GM23338 (cell line): ENCODE data around the gene ARMH1.

Experiments
- CREB1 ChIP-seq: fragments of 250-450 bp; sonication (Bioruptor Pico); IDR thresholded peaks from 2 replicates; pipeline ENCODE4 v1.5.0; 2020; ENCODE audit warnings: low read depth, mild to moderate bottlenecking, moderate library complexity
- EZH2 ChIP-seq: fragments of 200-600 bp; sonication (generic); IDR thresholded peaks from one replicate; pipeline ENCODE4 v1.8.0; 2017; ENCODE audit warnings: antibody characterized with exemption, mild to moderate bottlenecking, low read depth; ENCODE audit not compliant: unreplicated experiment
- EZH2phosphoT487 ChIP-seq: fragments of 200-600 bp; sonication (generic); IDR thresholded peaks from one replicate; pipeline ENCODE4 v1.8.1; 2018; ENCODE audit warnings: antibody characterized with exemption; ENCODE audit not compliant: unreplicated experiment
- POLR2AphosphoS5 ChIP-seq: IDR thresholded peaks from 2 replicates; pipeline ENCODE4 v1.6.1; 2016; ENCODE audit warnings: antibody characterized with exemption, low read depth
- ZNF114 ChIP-seq: fragments of 250-450 bp; sonication (Bioruptor Pico); IDR thresholded peaks from 2 replicates; pipeline ENCODE4 v1.5.0; 2020; ENCODE audit warnings: mild to moderate bottlenecking, moderate library complexity
- ZNF331 ChIP-seq: fragments of 250-450 bp; sonication (Bioruptor Pico); IDR thresholded peaks from 2 replicates; pipeline ENCODE4 v1.5.0; 2020; ENCODE audit warnings: low read depth, mild to moderate bottlenecking, moderate library complexity
- ZNF462 ChIP-seq: fragments of 250-450 bp; sonication (Bioruptor Pico); IDR thresholded peaks from 2 replicates; pipeline ENCODE4 v1.5.0; 2020; ENCODE audit warnings: mild to moderate bottlenecking, moderate library complexity
- TF ChIP-seq, protein P1 (sequence below): IDR thresholded peaks from one replicate; pipeline ENCODE4 v1.6.1; 2018; ENCODE audit warnings: antibody characterized with exemption; ENCODE audit not compliant: unreplicated experiment
- TF ChIP-seq, protein P2 (sequence below), 2 experiments: fragments of 200-600 bp in 1 of 2; sonication (generic) in 1 of 2; conservative IDR thresholded peaks; 2 replicates each; pipeline versions ENCODE4 v1.5.1 to v1.6.1; 2016 to 2017; ENCODE audit warnings: antibody characterized with exemption in 2 of 2, low read depth in 2 of 2, mild to moderate bottlenecking in 2 of 2, moderate library complexity in 1 of 2
- TF ChIP-seq, protein P3 (sequence below): IDR thresholded peaks from 2 replicates; pipeline ENCODE4 v1.6.1; 2016; ENCODE audit warnings: antibody characterized with exemption

DNA sequence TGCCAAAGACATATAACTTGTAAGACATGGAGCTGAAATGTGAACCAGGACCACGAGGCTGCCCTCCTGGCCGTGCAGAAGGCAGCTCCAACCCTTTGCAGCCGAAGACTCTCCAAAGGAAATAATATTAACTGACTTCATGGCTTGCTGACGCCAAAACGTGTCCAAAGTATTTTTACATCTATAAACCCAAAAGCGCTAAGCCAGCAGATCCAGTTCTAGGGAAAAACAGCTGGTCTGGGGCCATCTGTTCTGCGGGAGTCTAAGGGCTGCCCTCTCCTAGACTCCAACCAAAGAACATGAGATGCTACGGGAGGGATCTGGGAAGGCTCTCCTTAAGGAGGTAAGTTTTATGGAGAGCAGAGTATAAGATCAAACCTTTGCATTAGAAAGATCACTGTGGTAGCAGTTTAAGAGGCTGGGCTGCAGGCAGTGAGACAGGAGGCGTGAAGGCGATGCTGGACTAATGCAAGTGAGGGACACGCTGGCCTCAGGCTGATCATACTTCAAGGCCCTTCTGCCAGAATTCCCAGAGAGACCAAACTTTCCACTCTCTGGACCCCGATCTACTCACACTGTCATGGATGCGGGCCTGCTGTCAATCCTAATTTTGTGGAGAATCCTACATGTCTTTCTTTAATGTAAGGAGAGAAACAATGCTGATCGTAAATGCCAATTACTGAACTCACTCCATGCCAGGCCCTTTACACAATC lies 1.4 kb upstream of the ARMH1 start:
- no peak for TF ChIP-seq EZH2
- TF ChIP-seq, protein P1, sequence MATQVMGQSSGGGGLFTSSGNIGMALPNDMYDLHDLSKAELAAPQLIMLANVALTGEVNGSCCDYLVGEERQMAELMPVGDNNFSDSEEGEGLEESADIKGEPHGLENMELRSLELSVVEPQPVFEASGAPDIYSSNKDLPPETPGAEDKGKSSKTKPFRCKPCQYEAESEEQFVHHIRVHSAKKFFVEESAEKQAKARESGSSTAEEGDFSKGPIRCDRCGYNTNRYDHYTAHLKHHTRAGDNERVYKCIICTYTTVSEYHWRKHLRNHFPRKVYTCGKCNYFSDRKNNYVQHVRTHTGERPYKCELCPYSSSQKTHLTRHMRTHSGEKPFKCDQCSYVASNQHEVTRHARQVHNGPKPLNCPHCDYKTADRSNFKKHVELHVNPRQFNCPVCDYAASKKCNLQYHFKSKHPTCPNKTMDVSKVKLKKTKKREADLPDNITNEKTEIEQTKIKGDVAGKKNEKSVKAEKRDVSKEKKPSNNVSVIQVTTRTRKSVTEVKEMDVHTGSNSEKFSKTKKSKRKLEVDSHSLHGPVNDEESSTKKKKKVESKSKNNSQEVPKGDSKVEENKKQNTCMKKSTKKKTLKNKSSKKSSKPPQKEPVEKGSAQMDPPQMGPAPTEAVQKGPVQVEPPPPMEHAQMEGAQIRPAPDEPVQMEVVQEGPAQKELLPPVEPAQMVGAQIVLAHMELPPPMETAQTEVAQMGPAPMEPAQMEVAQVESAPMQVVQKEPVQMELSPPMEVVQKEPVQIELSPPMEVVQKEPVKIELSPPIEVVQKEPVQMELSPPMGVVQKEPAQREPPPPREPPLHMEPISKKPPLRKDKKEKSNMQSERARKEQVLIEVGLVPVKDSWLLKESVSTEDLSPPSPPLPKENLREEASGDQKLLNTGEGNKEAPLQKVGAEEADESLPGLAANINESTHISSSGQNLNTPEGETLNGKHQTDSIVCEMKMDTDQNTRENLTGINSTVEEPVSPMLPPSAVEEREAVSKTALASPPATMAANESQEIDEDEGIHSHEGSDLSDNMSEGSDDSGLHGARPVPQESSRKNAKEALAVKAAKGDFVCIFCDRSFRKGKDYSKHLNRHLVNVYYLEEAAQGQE, result no peak
- TF ChIP-seq, protein P2, sequence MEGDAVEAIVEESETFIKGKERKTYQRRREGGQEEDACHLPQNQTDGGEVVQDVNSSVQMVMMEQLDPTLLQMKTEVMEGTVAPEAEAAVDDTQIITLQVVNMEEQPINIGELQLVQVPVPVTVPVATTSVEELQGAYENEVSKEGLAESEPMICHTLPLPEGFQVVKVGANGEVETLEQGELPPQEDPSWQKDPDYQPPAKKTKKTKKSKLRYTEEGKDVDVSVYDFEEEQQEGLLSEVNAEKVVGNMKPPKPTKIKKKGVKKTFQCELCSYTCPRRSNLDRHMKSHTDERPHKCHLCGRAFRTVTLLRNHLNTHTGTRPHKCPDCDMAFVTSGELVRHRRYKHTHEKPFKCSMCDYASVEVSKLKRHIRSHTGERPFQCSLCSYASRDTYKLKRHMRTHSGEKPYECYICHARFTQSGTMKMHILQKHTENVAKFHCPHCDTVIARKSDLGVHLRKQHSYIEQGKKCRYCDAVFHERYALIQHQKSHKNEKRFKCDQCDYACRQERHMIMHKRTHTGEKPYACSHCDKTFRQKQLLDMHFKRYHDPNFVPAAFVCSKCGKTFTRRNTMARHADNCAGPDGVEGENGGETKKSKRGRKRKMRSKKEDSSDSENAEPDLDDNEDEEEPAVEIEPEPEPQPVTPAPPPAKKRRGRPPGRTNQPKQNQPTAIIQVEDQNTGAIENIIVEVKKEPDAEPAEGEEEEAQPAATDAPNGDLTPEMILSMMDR (conservative IDR thresholded peaks at IDR 0.05; ENCODE audit: low read depth in 2 of 2), result no peak
- no peak for TF ChIP-seq POLR2AphosphoS5
- no peak for TF ChIP-seq ZNF114
- TF ChIP-seq ZNF462 (CRISPR knock-in tag), result no peak
- TF ChIP-seq EZH2phosphoT487, result no peak
- no peak for TF ChIP-seq ZNF331 (CRISPR knock-in tag)
- TF ChIP-seq, protein P3, sequence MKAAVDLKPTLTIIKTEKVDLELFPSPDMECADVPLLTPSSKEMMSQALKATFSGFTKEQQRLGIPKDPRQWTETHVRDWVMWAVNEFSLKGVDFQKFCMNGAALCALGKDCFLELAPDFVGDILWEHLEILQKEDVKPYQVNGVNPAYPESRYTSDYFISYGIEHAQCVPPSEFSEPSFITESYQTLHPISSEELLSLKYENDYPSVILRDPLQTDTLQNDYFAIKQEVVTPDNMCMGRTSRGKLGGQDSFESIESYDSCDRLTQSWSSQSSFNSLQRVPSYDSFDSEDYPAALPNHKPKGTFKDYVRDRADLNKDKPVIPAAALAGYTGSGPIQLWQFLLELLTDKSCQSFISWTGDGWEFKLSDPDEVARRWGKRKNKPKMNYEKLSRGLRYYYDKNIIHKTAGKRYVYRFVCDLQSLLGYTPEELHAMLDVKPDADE, result no peak
- TF ChIP-seq CREB1, result no peak
